GM12864 (cell line): Measurements from ENCODE around the gene SLC37A1.
"Not testable (repeated sequence)": the region's sequence is repeated elsewhere in the genome, so short reads cannot be mapped to it uniquely, and the experiment has no call there.

Experiments
- DNase-seq: peaks from one replicate; pipeline ENCODE4 v3.0.0-alpha.2; 2011; ENCODE audit warnings: low read depth
- H3K4me3 ChIP-seq: 2 replicates; pipeline ENCODE4 v1.5.1; 2011; ENCODE audit warnings: mild to moderate bottlenecking, low read depth, low read length, control low read depth
- TF ChIP-seq, protein P1 (sequence below): IDR thresholded peaks from 2 replicates; pipeline ENCODE4 v1.5.1; 2011; ENCODE audit warnings: low read depth, mild to moderate bottlenecking, moderate library complexity, low read length, control low read depth, inconsistent platforms; ENCODE audit errors: missing control alignments

SLC37A1 gene

DNA sequence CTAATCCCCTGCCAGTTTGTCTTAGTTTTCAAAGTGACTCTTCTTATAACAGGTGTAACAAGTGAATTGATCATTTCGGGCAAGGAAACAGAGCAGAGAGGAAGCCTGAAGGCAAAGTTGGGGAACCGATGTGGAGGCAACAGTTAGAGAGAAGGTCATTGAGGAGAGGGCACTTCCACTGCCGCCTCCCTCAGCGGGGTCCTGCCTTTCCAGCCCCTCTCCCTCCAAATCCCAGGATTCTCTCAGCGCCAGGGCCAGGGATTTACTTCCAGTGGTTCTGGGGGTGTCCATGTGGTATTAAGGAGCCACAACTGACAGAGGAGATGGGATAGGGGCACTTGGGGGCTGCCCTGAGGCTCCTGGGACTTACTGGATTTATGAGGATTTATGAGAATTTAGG is 100.1 kb downstream of the SLC37A1 start:
- TF ChIP-seq, protein P1, sequence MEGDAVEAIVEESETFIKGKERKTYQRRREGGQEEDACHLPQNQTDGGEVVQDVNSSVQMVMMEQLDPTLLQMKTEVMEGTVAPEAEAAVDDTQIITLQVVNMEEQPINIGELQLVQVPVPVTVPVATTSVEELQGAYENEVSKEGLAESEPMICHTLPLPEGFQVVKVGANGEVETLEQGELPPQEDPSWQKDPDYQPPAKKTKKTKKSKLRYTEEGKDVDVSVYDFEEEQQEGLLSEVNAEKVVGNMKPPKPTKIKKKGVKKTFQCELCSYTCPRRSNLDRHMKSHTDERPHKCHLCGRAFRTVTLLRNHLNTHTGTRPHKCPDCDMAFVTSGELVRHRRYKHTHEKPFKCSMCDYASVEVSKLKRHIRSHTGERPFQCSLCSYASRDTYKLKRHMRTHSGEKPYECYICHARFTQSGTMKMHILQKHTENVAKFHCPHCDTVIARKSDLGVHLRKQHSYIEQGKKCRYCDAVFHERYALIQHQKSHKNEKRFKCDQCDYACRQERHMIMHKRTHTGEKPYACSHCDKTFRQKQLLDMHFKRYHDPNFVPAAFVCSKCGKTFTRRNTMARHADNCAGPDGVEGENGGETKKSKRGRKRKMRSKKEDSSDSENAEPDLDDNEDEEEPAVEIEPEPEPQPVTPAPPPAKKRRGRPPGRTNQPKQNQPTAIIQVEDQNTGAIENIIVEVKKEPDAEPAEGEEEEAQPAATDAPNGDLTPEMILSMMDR: no peak

DNA sequence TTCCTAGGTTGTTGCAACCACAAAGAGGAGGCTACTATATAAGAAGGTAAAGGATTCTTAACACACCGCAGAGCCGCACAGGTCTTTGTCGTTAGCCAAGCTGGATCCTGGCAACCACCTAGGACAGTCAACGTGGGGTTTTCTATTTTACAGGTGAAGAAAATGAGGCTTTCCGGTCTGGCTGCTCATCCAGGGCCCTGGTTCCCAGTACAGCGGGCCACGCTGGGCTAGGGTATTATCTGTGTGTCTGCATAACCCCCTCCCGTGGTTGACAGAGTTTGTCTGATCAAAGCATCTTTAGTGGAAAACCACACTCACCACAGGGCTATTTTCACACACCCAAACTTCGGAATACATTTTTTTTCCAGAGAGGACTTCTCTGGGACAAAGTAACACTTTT is 100.7 kb downstream of the SLC37A1 start:
- DNase-seq: no peak
- no peak overlapping the region for H3K4me3 ChIP-seq
- TF ChIP-seq, protein P1: no peak

More for the DNA sequence above, 100.1 kb downstream of the SLC37A1 start:
- H3K4me3 ChIP-seq: no peak overlapping the region
- DNase-seq: no peak

DNA sequence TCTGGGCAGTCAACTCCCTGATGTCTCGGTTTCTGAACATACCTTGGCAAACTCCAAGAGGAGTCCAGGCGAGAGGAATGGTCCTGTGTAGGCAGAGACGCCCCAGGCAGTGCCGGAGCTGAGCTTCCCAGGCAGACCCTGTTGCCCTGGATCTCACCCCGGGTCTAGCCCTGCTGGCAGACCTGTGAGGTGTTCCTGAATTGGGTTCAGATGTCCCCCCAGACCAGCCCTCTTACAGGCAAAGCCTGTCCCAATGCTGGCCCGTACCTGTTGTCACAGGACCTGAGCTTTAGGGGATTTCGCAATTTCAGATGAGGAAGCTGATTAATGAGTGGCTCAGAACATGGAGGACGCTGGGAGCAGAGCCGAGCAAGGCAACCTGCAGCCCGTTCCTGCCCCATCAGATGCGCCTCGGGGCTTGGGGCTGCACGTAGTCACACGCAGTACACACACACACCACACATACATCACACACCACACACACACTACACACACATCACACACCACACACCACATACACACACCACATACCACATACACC is 101.2 kb downstream of the SLC37A1 start:
- H3K4me3 ChIP-seq: no peak overlapping the region
- TF ChIP-seq, protein P1: no peak
- DNase-seq: no peak

DNA sequence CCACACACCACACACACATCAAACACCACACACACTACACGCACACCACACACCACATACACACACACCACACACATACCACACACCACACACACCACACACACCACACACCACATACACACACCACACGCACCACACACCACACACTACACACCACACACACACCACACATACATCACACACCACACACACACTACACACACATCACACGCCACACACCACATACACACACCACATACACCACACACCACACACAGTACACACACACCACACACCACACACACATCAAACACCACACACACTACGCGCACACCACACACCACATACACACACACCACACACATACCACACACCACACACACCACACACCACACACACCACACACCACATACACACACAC is 101.7 kb downstream of the SLC37A1 start:
- not testable (repeated sequence) for DNase-seq, H3K4me3 ChIP-seq

DNA sequence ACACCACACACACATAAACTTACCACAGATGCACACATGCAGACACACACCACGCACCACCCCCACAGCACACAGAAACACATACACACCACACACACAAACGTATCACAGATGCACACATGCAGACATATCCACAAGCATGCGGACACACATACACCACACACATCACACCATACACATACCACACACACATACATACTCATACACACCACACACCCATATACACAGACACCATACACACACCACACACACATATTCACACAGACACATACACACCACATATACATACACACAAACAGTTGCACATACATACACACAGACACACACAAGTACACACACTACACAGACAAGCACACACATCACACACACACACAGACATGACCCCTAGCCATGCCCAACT is 102.3 kb downstream of the SLC37A1 start:
- TF ChIP-seq, protein P1: no peak
- DNase-seq: no peak

DNA sequence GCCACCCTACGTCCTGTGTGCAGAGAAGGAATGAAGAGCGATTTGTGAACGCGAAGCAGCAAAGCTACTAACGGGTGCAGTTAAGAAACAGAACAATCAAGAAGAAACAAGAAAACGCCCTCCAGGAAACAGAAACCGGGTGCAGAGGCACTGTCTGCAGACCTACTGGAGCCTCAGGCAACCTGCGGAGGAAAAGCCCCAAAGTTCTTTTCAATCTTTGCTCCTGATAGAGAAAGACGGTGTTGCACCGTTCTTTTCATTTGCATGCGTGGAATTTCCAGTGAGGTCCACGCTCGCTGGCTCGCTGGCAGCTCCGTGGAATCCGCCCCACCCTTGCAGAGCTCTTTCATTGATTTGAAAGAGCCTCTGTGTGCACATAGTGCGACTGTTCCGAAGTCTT is 102.8 kb downstream of the SLC37A1 start:
- TF ChIP-seq, protein P1: no peak
- H3K4me3 ChIP-seq: no peak overlapping the region
- DNase-seq: no peak

More for the DNA sequence above, 102.3 kb downstream of the SLC37A1 start:
- H3K4me3 ChIP-seq: no peak overlapping the region

DNA sequence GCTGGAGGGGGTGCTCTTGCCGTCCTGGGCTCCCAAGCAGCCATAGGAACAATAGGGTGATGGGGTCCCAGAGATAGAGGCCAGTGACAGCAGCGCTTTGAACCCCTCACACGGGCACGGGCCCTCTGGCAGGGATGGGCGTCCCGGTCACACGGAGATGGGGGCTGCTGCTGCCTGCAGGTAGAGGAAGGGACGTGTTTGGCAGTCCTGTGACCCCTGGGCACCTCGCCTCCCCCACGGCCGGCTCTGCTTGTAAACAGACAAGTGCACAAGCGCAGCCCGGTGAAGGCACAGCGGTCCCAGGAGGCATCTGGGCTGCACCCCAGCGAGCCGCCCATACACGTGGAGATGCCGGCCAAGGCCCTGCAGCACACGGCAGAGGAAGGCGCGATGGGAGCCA is 103.3 kb downstream of the SLC37A1 start:
- TF ChIP-seq, protein P1: no peak

More for the DNA sequence above, 103.3 kb downstream of the SLC37A1 start:
- no peak for DNase-seq
- H3K4me3 ChIP-seq: no peak overlapping the region
